Loucy (cell line): ENCODE results near the gene DNAJB6.

Experiments
- H2AFZ ChIP-seq: fragments of 200-600 bp; sonication (generic); 2 replicates; pipeline ENCODE4 v1.6.0; 2016; ENCODE audit warnings: antibody characterized with exemption, mild to moderate bottlenecking, low read length, moderate library complexity
- H3F3A ChIP-seq: fragments of 200-600 bp; 2 replicates; pipeline ENCODE4 v1.6.0; 2016; ENCODE audit warnings: antibody characterized with exemption, low read depth, mild to moderate bottlenecking
- H3K27me3 ChIP-seq: fragments of 200-600 bp; sonication (generic); 2 replicates; pipeline ENCODE4 v1.6.1; 2014; ENCODE audit warnings: low read length, mild to moderate bottlenecking; ENCODE audit not compliant: insufficient read depth, poor library complexity, severe bottlenecking
- H3K36me3 ChIP-seq: fragments of 200-600 bp; sonication (generic); 2 replicates; pipeline ENCODE4 v1.6.1; 2016; ENCODE audit warnings: low read length; ENCODE audit not compliant: insufficient read depth
- H3K4me1 ChIP-seq: fragments of 200-600 bp; sonication (generic); 2 replicates; pipeline ENCODE4 v1.5.1; 2014; ENCODE audit warnings: low read length, mild to moderate bottlenecking; ENCODE audit not compliant: insufficient read depth, poor library complexity, severe bottlenecking
- H3K4me2 ChIP-seq: fragments of 200-600 bp; sonication (generic); 2 replicates; pipeline ENCODE4 v1.6.0; 2014; ENCODE audit warnings: antibody characterized with exemption, low read length, low read depth, mild to moderate bottlenecking; ENCODE audit not compliant: poor library complexity, severe bottlenecking
- H3K4me3 ChIP-seq: fragments of 200-600 bp; sonication (generic); 2 replicates; pipeline ENCODE4 v1.5.1; 2014; ENCODE audit warnings: low read length, mild to moderate bottlenecking, mixed read lengths; ENCODE audit not compliant: poor library complexity, severe bottlenecking
- H3K79me2 ChIP-seq: fragments of 200-600 bp; sonication (generic); 2 replicates; pipeline ENCODE4 v1.6.1; 2014; ENCODE audit warnings: low read length; ENCODE audit not compliant: insufficient read depth
- H3K9ac ChIP-seq: fragments of 200-600 bp; sonication (generic); 2 replicates; pipeline ENCODE4 v1.6.0; 2014; ENCODE audit warnings: mild to moderate bottlenecking, low read depth, low read length, moderate library complexity; ENCODE audit not compliant: poor library complexity, severe bottlenecking
- H3K9me2 ChIP-seq: fragments of 200-600 bp; sonication (generic); replicated peaks from 2 replicates; pipeline ENCODE4 v1.6.1; 2016; ENCODE audit warnings: low read depth, low read length, mixed read lengths
- H3K9me3 ChIP-seq: fragments of 200-600 bp; sonication (generic); 2 replicates; pipeline ENCODE4 v1.6.1; 2014; ENCODE audit warnings: mild to moderate bottlenecking, antibody characterized with exemption, low read length, low read depth; ENCODE audit not compliant: insufficient read depth
- H4K20me1 ChIP-seq: fragments of 200-600 bp; sonication (generic); 2 replicates; pipeline ENCODE4 v1.6.0; 2014; ENCODE audit warnings: antibody characterized with exemption, low read length, mild to moderate bottlenecking; ENCODE audit not compliant: insufficient read depth, poor library complexity, severe bottlenecking
- CTCF ChIP-seq: fragments of 200-600 bp; sonication (generic); conservative IDR thresholded peaks from 2 replicates; pipeline ENCODE4 v1.5.1; 2014; ENCODE audit warnings: mild to moderate bottlenecking, antibody characterized with exemption, low read length
- EZH2phosphoT487 ChIP-seq: fragments of 200-600 bp; IDR thresholded peaks from 2 replicates; pipeline ENCODE4 v1.6.1; 2018; ENCODE audit warnings: antibody characterized with exemption, mild to moderate bottlenecking, moderate library complexity, borderline replicate concordance

DNAJB6 gene

GRCh38 chr7:157438121-157439025 lies 101.6 kb downstream of the DNAJB6 start:
- Histone ChIP-seq H3K36me3 (no peaks in the 10 kb centered on the region), H3K79me2 (no peaks in the 10 kb centered on the region), H2AFZ (no peak overlapping the region), H4K20me1 (no peaks in the 10 kb centered on the region), H3K9ac (no peak overlapping the region), H3F3A (no peaks in the 10 kb centered on the region), H3K9me3 (peaks cover 4% of the 10 kb centered on the region; the same call in 1 of the 2 replicates), H3K4me2 (no peak overlapping the region), H3K27me3 (no peaks in the 10 kb centered on the region), H3K4me1 (no peaks in the 10 kb centered on the region), H3K4me3 (no peak overlapping the region), H3K9me2 (no peaks in the 10 kb centered on the region)
- no peak for TF ChIP-seq CTCF
- TF ChIP-seq EZH2phosphoT487, result no peak

- Histone ChIP-seq H3K4me3 (no peak overlapping the region), H3K4me2 (no peak overlapping the region), H4K20me1 (no peaks in the 10 kb centered on the region), H3K79me2 (no peaks in the 10 kb centered on the region), H3K9ac (no peak overlapping the region), H3K9me2 (no peaks in the 10 kb centered on the region), H2AFZ (no peak overlapping the region), H3K27me3 (no peaks in the 10 kb centered on the region), H3F3A (no peaks in the 10 kb centered on the region), H3K36me3 (no peaks in the 10 kb centered on the region), H3K4me1 (no peaks in the 10 kb centered on the region), H3K9me3 (peaks cover 8% of the 10 kb centered on the region; the same call in 1 of the 2 replicates)
- TF ChIP-seq EZH2phosphoT487 (no peak), CTCF (no peak)
Measured at GRCh38 chr7:157439149-157439548, 102.3 kb downstream of the DNAJB6 start.

GRCh38 chr7:157439761-157440160 lies 103.0 kb downstream of the DNAJB6 start:
- H3K4me3 ChIP-seq, result no peak overlapping the region
- no peaks in the 10 kb centered on the region for H3F3A ChIP-seq
- H3K9ac ChIP-seq, result no peak overlapping the region
- no peak overlapping the region for H3K4me2 ChIP-seq
- no peaks in the 10 kb centered on the region for H4K20me1 ChIP-seq
- no peaks in the 10 kb centered on the region for H3K9me2 ChIP-seq
- no peak overlapping the region for H2AFZ ChIP-seq
- H3K4me1 ChIP-seq, result no peaks in the 10 kb centered on the region
- no peaks in the 10 kb centered on the region for H3K36me3 ChIP-seq
- H3K9me3 ChIP-seq, result peaks cover 8% of the 10 kb centered on the region; the same call in 1 of the 2 replicates
- no peaks in the 10 kb centered on the region for H3K27me3 ChIP-seq
- no peaks in the 10 kb centered on the region for H3K79me2 ChIP-seq
- no peak for TF ChIP-seq EZH2phosphoT487
